A549 (cell line): ENCODE data around the gene GATM.

ENCODE experiments used
- CHD2 ChIP-seq: fragments of 150-350 bp; IDR thresholded peaks from 2 replicates; pipeline ENCODE4 v1.6.1; 2014; ENCODE audit warnings: low read length; ENCODE audit not compliant: partially characterized antibody
- CTCF ChIP-seq: fragments of >200 bp; sonication (Bioruptor Twin); formaldehyde crosslinking; IDR thresholded peaks from 3 replicates; pipeline ENCODE4 v1.5.1; 2016
- ESRRA ChIP-seq: fragments of 150-350 bp; IDR thresholded peaks from 2 replicates; pipeline ENCODE4 v1.6.1; 2014; ENCODE audit warnings: mild to moderate bottlenecking, low read length, borderline replicate concordance
- FOSL2 ChIP-seq, 2 experiments: fragments of 450-650 bp in 1 of 2; fragments of >200 bp in 1 of 2; sonication (Bioruptor Twin) in 1 of 2; formaldehyde crosslinking; IDR thresholded peaks; 2 replicates each; pipeline versions ENCODE4 v1.5.0 to v1.6.1; 2016 to 2020; ENCODE audit warnings: mild to moderate bottlenecking in 1 of 2, moderate library complexity in 1 of 2
- JUNB ChIP-seq: fragments of >200 bp; sonication (Bioruptor Twin); formaldehyde crosslinking; IDR thresholded peaks from 2 replicates; pipeline ENCODE4 v1.6.1; 2016
- MAFK ChIP-seq: fragments of 450-650 bp; IDR thresholded peaks from 2 replicates; pipeline ENCODE4 v1.6.1; 2014; ENCODE audit not compliant: partially characterized antibody
- MYC ChIP-seq: IDR thresholded peaks from 2 replicates; pipeline ENCODE4 v1.6.1; 2012; ENCODE audit warnings: mild to moderate bottlenecking, inconsistent platforms, low read length, improper control_type of control experiment, borderline replicate concordance
- PHF8 ChIP-seq: fragments of 200-600 bp; sonication (generic); IDR thresholded peaks from 2 replicates; pipeline ENCODE4 v1.6.1; 2016; ENCODE audit warnings: low read depth, mild to moderate bottlenecking, antibody characterized with exemption, moderate library complexity, borderline replicate concordance
- POLR2A ChIP-seq: IDR thresholded peaks from 2 replicates; pipeline ENCODE4 v1.6.1; 2012; ENCODE audit warnings: mild to moderate bottlenecking, low read length
- RAD21 ChIP-seq, 2 experiments: fragments of >200 bp in 1 of 2; sonication (Bioruptor Twin) in 1 of 2; formaldehyde crosslinking in 1 of 2; IDR thresholded peaks in 1 of 2; conservative IDR thresholded peaks in 1 of 2; 2 replicates in 1 of 2; 3 replicates in 1 of 2; pipeline ENCODE4 v1.6.1; 2012 to 2018; ENCODE audit warnings: inconsistent platforms in 1 of 2
- USF2 ChIP-seq: fragments of 450-650 bp; IDR thresholded peaks from 2 replicates; pipeline ENCODE4 v1.6.1; 2014; ENCODE audit warnings: antibody characterized with exemption
- TF ChIP-seq, protein P1 (sequence below): fragments of 200-600 bp; sonication (generic); IDR thresholded peaks from 2 replicates; pipeline ENCODE4 v1.6.1; 2016; ENCODE audit warnings: antibody characterized with exemption, mild to moderate bottlenecking, moderate library complexity
- TF ChIP-seq, protein P2 (sequence below): fragments of 150-350 bp; IDR thresholded peaks from 2 replicates; pipeline ENCODE4 v1.6.1; 2014; ENCODE audit warnings: low read depth, mild to moderate bottlenecking, low read length
- TF ChIP-seq, protein P3 (sequence below): IDR thresholded peaks from 2 replicates; pipeline ENCODE4 v1.6.1; 2012

GRCh38 chr15:45319472-45320214 is 58.7 kb downstream of the GATM start:
- no peak for TF ChIP-seq ESRRA
- TF ChIP-seq CHD2, result no peak
- no peak for TF ChIP-seq RAD21 (conservative IDR thresholded peaks at IDR 0.05 in 1 of 2, IDR thresholded peaks at IDR 0.05 in 1 of 2)
- no peak for TF ChIP-seq POLR2A
- no peak for TF ChIP-seq CTCF
- no peak for TF ChIP-seq MYC
- TF ChIP-seq JUNB, result no peak
- no peak for TF ChIP-seq MAFK
- no peak for TF ChIP-seq FOSL2 (IDR thresholded peaks at IDR 0.05)
- no peak for TF ChIP-seq FOSL2 (CRISPR knock-in tag; IDR thresholded peaks at IDR 0.05)
- TF ChIP-seq, protein P1, sequence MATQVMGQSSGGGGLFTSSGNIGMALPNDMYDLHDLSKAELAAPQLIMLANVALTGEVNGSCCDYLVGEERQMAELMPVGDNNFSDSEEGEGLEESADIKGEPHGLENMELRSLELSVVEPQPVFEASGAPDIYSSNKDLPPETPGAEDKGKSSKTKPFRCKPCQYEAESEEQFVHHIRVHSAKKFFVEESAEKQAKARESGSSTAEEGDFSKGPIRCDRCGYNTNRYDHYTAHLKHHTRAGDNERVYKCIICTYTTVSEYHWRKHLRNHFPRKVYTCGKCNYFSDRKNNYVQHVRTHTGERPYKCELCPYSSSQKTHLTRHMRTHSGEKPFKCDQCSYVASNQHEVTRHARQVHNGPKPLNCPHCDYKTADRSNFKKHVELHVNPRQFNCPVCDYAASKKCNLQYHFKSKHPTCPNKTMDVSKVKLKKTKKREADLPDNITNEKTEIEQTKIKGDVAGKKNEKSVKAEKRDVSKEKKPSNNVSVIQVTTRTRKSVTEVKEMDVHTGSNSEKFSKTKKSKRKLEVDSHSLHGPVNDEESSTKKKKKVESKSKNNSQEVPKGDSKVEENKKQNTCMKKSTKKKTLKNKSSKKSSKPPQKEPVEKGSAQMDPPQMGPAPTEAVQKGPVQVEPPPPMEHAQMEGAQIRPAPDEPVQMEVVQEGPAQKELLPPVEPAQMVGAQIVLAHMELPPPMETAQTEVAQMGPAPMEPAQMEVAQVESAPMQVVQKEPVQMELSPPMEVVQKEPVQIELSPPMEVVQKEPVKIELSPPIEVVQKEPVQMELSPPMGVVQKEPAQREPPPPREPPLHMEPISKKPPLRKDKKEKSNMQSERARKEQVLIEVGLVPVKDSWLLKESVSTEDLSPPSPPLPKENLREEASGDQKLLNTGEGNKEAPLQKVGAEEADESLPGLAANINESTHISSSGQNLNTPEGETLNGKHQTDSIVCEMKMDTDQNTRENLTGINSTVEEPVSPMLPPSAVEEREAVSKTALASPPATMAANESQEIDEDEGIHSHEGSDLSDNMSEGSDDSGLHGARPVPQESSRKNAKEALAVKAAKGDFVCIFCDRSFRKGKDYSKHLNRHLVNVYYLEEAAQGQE, result no peak
- TF ChIP-seq PHF8, result no peak
- TF ChIP-seq USF2, result no peak
- TF ChIP-seq, protein P2, sequence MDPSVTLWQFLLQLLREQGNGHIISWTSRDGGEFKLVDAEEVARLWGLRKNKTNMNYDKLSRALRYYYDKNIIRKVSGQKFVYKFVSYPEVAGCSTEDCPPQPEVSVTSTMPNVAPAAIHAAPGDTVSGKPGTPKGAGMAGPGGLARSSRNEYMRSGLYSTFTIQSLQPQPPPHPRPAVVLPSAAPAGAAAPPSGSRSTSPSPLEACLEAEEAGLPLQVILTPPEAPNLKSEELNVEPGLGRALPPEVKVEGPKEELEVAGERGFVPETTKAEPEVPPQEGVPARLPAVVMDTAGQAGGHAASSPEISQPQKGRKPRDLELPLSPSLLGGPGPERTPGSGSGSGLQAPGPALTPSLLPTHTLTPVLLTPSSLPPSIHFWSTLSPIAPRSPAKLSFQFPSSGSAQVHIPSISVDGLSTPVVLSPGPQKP, result no peak
- TF ChIP-seq, protein P3, sequence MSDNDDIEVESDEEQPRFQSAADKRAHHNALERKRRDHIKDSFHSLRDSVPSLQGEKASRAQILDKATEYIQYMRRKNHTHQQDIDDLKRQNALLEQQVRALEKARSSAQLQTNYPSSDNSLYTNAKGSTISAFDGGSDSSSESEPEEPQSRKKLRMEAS, result no peak
